K562 (cell line): Measurements from ENCODE around the gene SHISA2. TPM values are rescaled to one million over a fixed set of nuclear protein-coding genes. Genes with fewer than 3 reads are reported as not detected.
A peak's percentile ranks its signal among the peaks of the same experiment; 100 is the strongest.
"Not testable (repeated sequence)": the region's sequence is repeated elsewhere in the genome, so short reads cannot be mapped to it uniquely, and the experiment has no call there.

ENCODE experiments used
- ATAC-seq: fragments of 200-7000 bp; cut with Tn5 transposase; 3 replicates; pipeline ENCODE4 v1.9.1; 2020; ENCODE audit warnings: moderate library complexity
- BruUV-seq: library from RNA; stranded (reverse); fragments of 400-500 nt; replicated peaks from 2 replicates; lab custom pipeline; 2021; lab: Mats Ljungman, UMichigan
- CTCF ChIA-PET: fragments of 300-600 bp; formaldehyde crosslinking; extraction: SDS; loops from one replicate; lab custom pipeline; 2021; ENCODE audit warnings: low intra/inter-chr PET ratio; lab: Yijun Ruan, JAX
- POLR2A ChIA-PET: fragments of 300-600, 350-650 bp; sonication (Branson Sonifier 250); formaldehyde crosslinking; extraction: SDS; loops from one replicate; lab custom pipeline; 2021; ENCODE audit warnings: antibody characterized with exemption, inconsistent platforms; lab: Yijun Ruan, JAX
- DNase-seq, 4 experiments: peaks; one replicate each; pipeline versions ENCODE4 v3.0.0 to v3.0.0-alpha.2; 2011 to 2018; ENCODE audit warnings: low spot score in 3 of 4, mixed read lengths in 3 of 4; ENCODE audit errors: extremely low read depth in 1 of 4
- FAIRE-seq: peaks from 2 replicates; lab custom pipeline; 2011; peaks lifted over from hg19 to GRCh38; lab: Jason Lieb, UNC
- H2AFZ ChIP-seq: 2 replicates; pipeline ENCODE4 v1.6.0; 2011; ENCODE audit warnings: low read depth, low read length, control low read depth, inconsistent platforms
- H3K27ac ChIP-seq: fragments of 200-600 bp; 3 replicates; pipeline ENCODE4 v1.8.0; 2011; ENCODE audit warnings: low read depth, mild to moderate bottlenecking, control low read depth, inconsistent platforms, low read length, moderate library complexity, mixed read lengths; ENCODE audit errors: extremely low read depth
- H3K27me3 ChIP-seq, 2 experiments: fragments of 300-600 bp in 1 of 2; 2 replicates in 1 of 2; 3 replicates in 1 of 2; pipeline versions ENCODE4 v1.6.0 to v1.8.0; 2011; ENCODE audit warnings: inconsistent platforms in 2 of 2, low read length in 2 of 2, mild to moderate bottlenecking in 1 of 2, mixed read lengths in 1 of 2, moderate library complexity in 1 of 2; ENCODE audit not compliant: control insufficient read depth in 2 of 2, insufficient read depth in 2 of 2
- H3K36me3 ChIP-seq: fragments of 300-600 bp; 3 replicates; pipeline ENCODE4 v1.8.0; 2011; ENCODE audit warnings: mild to moderate bottlenecking, low read length, inconsistent platforms; ENCODE audit not compliant: control insufficient read depth, insufficient read depth
- H3K4me1 ChIP-seq, 2 experiments: fragments of 200-600 bp in 1 of 2; replicated peaks in 1 of 2; 2 replicates in 1 of 2; 3 replicates in 1 of 2; pipeline versions ENCODE4 v1.5.1 to v1.8.0; 2011; ENCODE audit warnings: inconsistent platforms in 2 of 2, low read length in 2 of 2, mild to moderate bottlenecking in 1 of 2, mixed read lengths in 1 of 2, moderate library complexity in 1 of 2; ENCODE audit not compliant: control insufficient read depth in 2 of 2, insufficient read depth in 2 of 2
- H3K4me2 ChIP-seq: 2 replicates; pipeline ENCODE4 v1.6.1; 2011; ENCODE audit warnings: low read length, control low read depth, inconsistent platforms, mixed read lengths; ENCODE audit not compliant: insufficient read depth
- H3K4me3 ChIP-seq: fragments of 200-600 bp; sonication (generic), shearing (Covaris generic); 2 replicates; pipeline ENCODE4 v1.5.1; 2016; ENCODE audit warnings: control low read depth, inconsistent platforms
- H3K79me2 ChIP-seq: fragments of 200-600 bp; 3 replicates; pipeline ENCODE4 v1.8.0; 2011; ENCODE audit warnings: low read length, inconsistent platforms; ENCODE audit not compliant: control insufficient read depth, insufficient read depth
- H3K9ac ChIP-seq, 2 experiments: 2 replicates each; pipeline versions ENCODE4 v1.6.0 to v1.6.1; 2011; ENCODE audit warnings: low read depth in 2 of 2, low read length in 2 of 2, control low read depth in 1 of 2, inconsistent platforms in 1 of 2, mild to moderate bottlenecking in 1 of 2, mixed read lengths in 1 of 2; ENCODE audit not compliant: insufficient read depth in 1 of 2
- H3K9me1 ChIP-seq: one replicate; pipeline ENCODE4 v1.6.0; 2011; ENCODE audit warnings: inconsistent platforms, mild to moderate bottlenecking, low read length, moderate library complexity; ENCODE audit not compliant: control insufficient read depth, insufficient read depth
- H3K9me3 ChIP-seq: replicated peaks from 2 replicates; pipeline ENCODE4 v1.5.1; 2011; ENCODE audit warnings: low read depth, low read length, inconsistent platforms; ENCODE audit not compliant: control insufficient read depth, insufficient read depth
- H4K20me1 ChIP-seq: replicated peaks from 2 replicates; pipeline ENCODE4 v1.6.1; 2011; ENCODE audit warnings: low read length, inconsistent platforms, mixed read lengths; ENCODE audit not compliant: control insufficient read depth, insufficient read depth
- CREB5 ChIP-seq: fragments of 250-450 bp; sonication (Bioruptor Pico); IDR thresholded peaks from 2 replicates; pipeline ENCODE4 v1.5.0; 2020; ENCODE audit warnings: mild to moderate bottlenecking
- HLTF ChIP-seq: fragments of 450-650 bp; IDR thresholded peaks from 2 replicates; pipeline ENCODE4 v1.6.1; 2016
- RHOXF2B ChIP-seq: fragments of 250-450 bp; sonication (Bioruptor Pico); conservative IDR thresholded peaks from 2 replicates; pipeline ENCODE4 v1.5.1; 2021
- ZNF785 ChIP-seq: fragments of 250-450 bp; sonication (Bioruptor Pico); IDR thresholded peaks from 2 replicates; pipeline ENCODE4 v1.4.0; 2020; ENCODE audit warnings: mild to moderate bottlenecking
- WGBS: fragments of 100-300 bp; shearing (Covaris generic); methylation state at CpG from one replicate; pipeline ENCODE4 v1.1.6; 2016; ENCODE audit warnings: low coverage, mixed read lengths; ENCODE audit not compliant: insufficient coverage; ENCODE audit errors: missing lambda C conversion rate; 5-methylcytosine and 5-hydroxymethylcytosine counted together
- in situ Hi-C: fragments of 300-500 bp; cut with MboI; formaldehyde crosslinking; loops from 4 replicates; pipeline ENCODE4 v1.15.0; 2018; ENCODE audit warnings: inconsistent platforms, mixed read lengths
- intact Hi-C: fragments of 100-400 bp; cut with micrococcal nuclease; formaldehyde crosslinking; loops from 2 replicates; pipeline ENCODE4 v1.14.2; 2022
- polyA plus RNA-seq, 8 experiments: library from polyadenylated mRNA; depleted of rRNA in 4 of 8; stranded (reverse) in 5 of 8; unstranded in 3 of 8; fragments of >200 nt; fragmentation: Nextera tagmentation in 2 of 8; fragmentation: Illumina TruSeq in 1 of 8; extraction: Ambion mirVana in 2 of 8; extraction: Trizol in 1 of 8; gene quantifications; 2 replicates each; pipeline versions ENCODE4 v1.2.1 to v1.2.3, GENCODE V29; 2011 to 2014; ENCODE audit warnings: inconsistent platforms in 1 of 8, missing spikeins in 1 of 8
- total RNA-seq, 7 experiments: library from RNA; depleted of rRNA in 6 of 7; stranded (reverse); fragments of >200 nt in 6 of 7; fragmentation: Illumina TruSeq in 2 of 7; extraction: Trizol in 2 of 7; gene quantifications; 2 replicates each; pipeline versions ENCODE4 v1.2.1 to v1.2.3, GENCODE V29; 2011 to 2021; ENCODE audit warnings: low replicate concordance in 1 of 7

The SHISA2 gene
- total and polyA plus RNA-seq, 9 of the 15 experiments (the other 6 are each of a cell fraction or from before 2014, with no cell fraction given) = not detected

- TF ChIP-seq CREB5 (CRISPR knock-in tag) = no peak
- no peak for TF ChIP-seq RHOXF2B (CRISPR knock-in tag)
- TF ChIP-seq ZNF785 (CRISPR knock-in tag) = no peak
- TF ChIP-seq HLTF = no peak
Observed at GRCh38 chr13:26071691-26072090, 19.9 kb upstream of the SHISA2 start (continued).

GRCh38 chr13:26069642-26070041 lies 17.8 kb upstream of the SHISA2 start:
- CTCF ChIA-PET, DNase-seq, H3K27ac ChIP-seq, H3K36me3 ChIP-seq, H3K4me2 ChIP-seq, H3K4me3 ChIP-seq, H2AFZ ChIP-seq, H3K9ac ChIP-seq, H3K4me1 ChIP-seq, H3K9me1 ChIP-seq, H3K79me2 ChIP-seq, POLR2A ChIA-PET, BruUV-seq, H4K20me1 ChIP-seq, ATAC-seq, H3K27me3 ChIP-seq, H3K9me3 ChIP-seq: not testable (repeated sequence)
- in situ Hi-C loops = loop anchor here (5.0 to 10.0 kb wide), 2 partner anchors 495 to 1067 kb away; no protein-coding TSS in a partner anchor
- intact Hi-C loops = loop anchor here (5.0 kb wide), 2 partner anchors 492 to 1067 kb away; no protein-coding TSS in a partner anchor
- FAIRE-seq = peak; percentile 62
- WGBS = 0% methylated on average over 5 of the region's 8 CpGs

GRCh38 chr13:26068372-26068771 lies 16.6 kb upstream of the SHISA2 start:
- H3K4me1 ChIP-seq, H3K79me2 ChIP-seq, H3K4me2 ChIP-seq, H3K27me3 ChIP-seq, H3K36me3 ChIP-seq, CTCF ChIA-PET, H3K4me3 ChIP-seq, DNase-seq, H2AFZ ChIP-seq, BruUV-seq, H3K27ac ChIP-seq, H3K9me1 ChIP-seq, intact Hi-C loops, H3K9ac ChIP-seq, FAIRE-seq, H4K20me1 ChIP-seq, H3K9me3 ChIP-seq, ATAC-seq: not testable (repeated sequence)
- 0% methylated on average over 2 of the region's 2 CpGs for WGBS
- in situ Hi-C loops = loop anchor here (10.0 kb wide), 1 partner anchor 494 kb away; no protein-coding TSS in a partner anchor
- POLR2A ChIA-PET = interaction anchor here (1.6 kb wide), 1 partner anchor 31 kb away, joined by 3 read pairs; no protein-coding TSS in a partner anchor
